A549 (cell line): ENCODE measurements around the gene SERPINE1.

ENCODE experiments used
- BCL3 ChIP-seq: fragments of >200 bp; sonication (Bioruptor Twin); formaldehyde crosslinking; IDR thresholded peaks from 3 replicates; pipeline ENCODE4 v1.6.1; 2016
- CBX2 ChIP-seq: fragments of 200-600 bp; sonication (generic); IDR thresholded peaks from 2 replicates; pipeline ENCODE4 v1.6.1; 2016; ENCODE audit warnings: low read depth, mild to moderate bottlenecking, borderline replicate concordance
- CTCF ChIP-seq: fragments of >200 bp; sonication (Bioruptor Twin); formaldehyde crosslinking; IDR thresholded peaks from 3 replicates; pipeline ENCODE4 v1.5.1; 2016
- EHMT2 ChIP-seq: fragments of 200-600 bp; sonication (generic); IDR thresholded peaks from 2 replicates; pipeline ENCODE4 v1.6.1; 2016; ENCODE audit warnings: antibody characterized with exemption, low read depth, mild to moderate bottlenecking, moderate library complexity
- EP300 ChIP-seq, 2 experiments: fragments of >200 bp; sonication (Bioruptor Twin); formaldehyde crosslinking; IDR thresholded peaks; 2 replicates in 1 of 2; 3 replicates in 1 of 2; pipeline ENCODE4 v1.6.1; 2016 to 2017
- HMGXB4 ChIP-seq: fragments of 250-450 bp; sonication (Bioruptor Pico); IDR thresholded peaks from 2 replicates; pipeline ENCODE4 v1.5.0; 2021; ENCODE audit warnings: mild to moderate bottlenecking, moderate library complexity, borderline replicate concordance
- JUN ChIP-seq, 2 experiments: fragments of >200 bp; sonication (Bioruptor Twin); formaldehyde crosslinking; IDR thresholded peaks; 2 replicates in 1 of 2; 3 replicates in 1 of 2; pipeline ENCODE4 v1.6.1; 2016 to 2017
- JUNB ChIP-seq: fragments of >200 bp; sonication (Bioruptor Twin); formaldehyde crosslinking; IDR thresholded peaks from 2 replicates; pipeline ENCODE4 v1.6.1; 2016
- KDM1A ChIP-seq: fragments of 200-600 bp; sonication (generic); IDR thresholded peaks from 2 replicates; pipeline ENCODE4 v1.6.1; 2016; ENCODE audit warnings: low read depth, mild to moderate bottlenecking
- MAX ChIP-seq: IDR thresholded peaks from 2 replicates; pipeline ENCODE4 v1.6.1; 2012
- NR3C1 ChIP-seq: fragments of >200 bp; sonication (Bioruptor Twin); formaldehyde crosslinking; IDR thresholded peaks from 3 replicates; pipeline ENCODE4 v1.6.1; 2017
- POLR2A ChIP-seq: IDR thresholded peaks from 2 replicates; pipeline ENCODE4 v1.6.1; 2012; ENCODE audit warnings: mild to moderate bottlenecking, low read length
- ZFP36 ChIP-seq: fragments of 450-650 bp; IDR thresholded peaks from 2 replicates; pipeline ENCODE4 v1.6.1; 2014; ENCODE audit warnings: borderline replicate concordance; ENCODE audit not compliant: partially characterized antibody

GRCh38 chr7:101122933-101123702, 3.8 kb upstream of the SERPINE1 start:
- TF ChIP-seq CTCF: no peak
- TF ChIP-seq MAX: no peak
- no peak for TF ChIP-seq HMGXB4 (CRISPR knock-in tag)
- no peak for TF ChIP-seq POLR2A
- TF ChIP-seq KDM1A: no peak
- TF ChIP-seq NR3C1: no peak
- TF ChIP-seq ZFP36: no peak
- TF ChIP-seq JUN (IDR thresholded peaks at IDR 0.05): no peak
- no peak for TF ChIP-seq CBX2
- no peak for TF ChIP-seq EHMT2
- TF ChIP-seq JUNB: no peak
- TF ChIP-seq BCL3: no peak
- TF ChIP-seq EP300 (IDR thresholded peaks at IDR 0.05): no peak
